NCI-H345 treated with DMSO at 0.1 percent for 48 hours (cell line): ENCODE measurements around the gene OOSP4B.
"Not testable (repeated sequence)": the region's sequence is repeated elsewhere in the genome, so short reads cannot be mapped to it uniquely, and the experiment has no call there.

Experiments used
- DNase-seq: peaks from one replicate; lab custom pipeline; 2025; ENCODE audit not compliant: unreplicated experiment; lab: John Stamatoyannopoulos, UW

The OOSP4B gene

DNA sequence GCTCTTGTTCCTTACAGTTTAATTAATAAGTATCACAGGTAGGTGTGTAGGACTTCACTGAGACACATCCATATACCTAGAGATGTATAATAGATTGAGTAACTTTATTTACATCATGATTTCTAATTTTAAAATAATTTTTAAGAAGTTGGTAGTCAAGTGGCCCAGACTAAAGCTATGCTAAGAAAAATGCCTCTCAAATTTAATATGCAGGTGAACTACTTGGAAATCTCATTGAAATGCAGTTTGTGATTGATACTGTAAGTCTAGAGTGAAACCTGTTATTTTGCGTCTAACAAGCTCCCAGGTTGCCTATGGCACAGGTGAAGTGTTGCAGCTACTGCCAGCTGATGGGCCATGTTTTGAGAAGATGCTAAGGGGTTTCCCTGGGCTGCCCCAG, at the start of gene OOSP4B:
OOSP4B (plus strand) TSS at position 301 of the 400 bp plus-strand sequence.
- no peak for DNase-seq

GRCh38 chr11:59967677-59968394, 49.1 kb upstream of the OOSP4B start:
- DNase-seq = no peak

GRCh38 chr11:59968395-59968783, 48.6 kb upstream of the OOSP4B start:
- no peak for DNase-seq

- no peak for DNase-seq
Observed at GRCh38 chr11:59973097-59973496, 43.9 kb upstream of the OOSP4B start.

GRCh38 chr11:59981106-59981770, 35.7 kb upstream of the OOSP4B start:
- no peak for DNase-seq

GRCh38 chr11:59982037-59982436, 34.9 kb upstream of the OOSP4B start:
- DNase-seq = not testable (repeated sequence)

GRCh38 chr11:59983212-59983611, 33.8 kb upstream of the OOSP4B start:
- no peak for DNase-seq

- DNase-seq = no peak
Observed at GRCh38 chr11:59984368-59984767, 32.6 kb upstream of the OOSP4B start.

DNA sequence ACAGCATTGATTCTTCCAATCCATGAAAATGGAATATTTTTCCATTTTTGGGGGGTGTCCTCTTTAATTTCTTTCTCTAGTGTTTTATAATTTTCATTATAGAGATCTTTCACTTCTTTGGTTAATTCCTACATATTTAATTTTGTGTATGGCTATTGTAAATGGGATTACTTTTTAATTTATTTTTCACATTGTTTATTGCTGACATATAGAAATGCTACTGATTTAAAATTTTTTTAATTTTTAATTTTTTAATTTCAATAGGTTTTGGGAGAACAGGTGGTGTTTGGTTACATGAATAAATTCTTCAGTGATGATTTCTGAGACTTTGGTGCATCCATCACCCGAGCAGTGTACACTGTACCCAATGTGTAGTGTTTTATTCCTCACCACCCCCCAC, 26.6 kb upstream of the OOSP4B start:
- DNase-seq = no peak

DNA sequence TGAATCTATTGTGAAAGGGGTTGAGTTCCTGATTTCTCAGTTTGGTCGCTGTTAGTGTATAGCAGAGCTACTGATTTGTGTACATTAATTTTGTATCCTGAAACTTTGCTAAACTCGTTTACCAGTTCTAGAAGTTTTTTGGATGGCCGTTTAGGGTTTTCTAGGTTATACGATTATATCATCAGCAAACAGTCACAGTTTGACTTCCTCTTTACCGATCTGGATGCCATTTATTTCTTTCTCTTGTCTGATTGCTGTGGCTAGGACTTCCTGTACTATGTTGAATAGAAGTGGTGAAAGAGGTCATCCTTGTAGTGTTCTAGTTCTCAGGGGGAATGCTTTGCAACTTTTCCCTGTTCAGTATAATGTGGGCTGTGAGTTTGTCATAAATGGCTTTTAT, 24.6 kb upstream of the OOSP4B start:
- no peak for DNase-seq

- no peak for DNase-seq
Observed at GRCh38 chr11:59997800-59998199, 19.2 kb upstream of the OOSP4B start.

DNA sequence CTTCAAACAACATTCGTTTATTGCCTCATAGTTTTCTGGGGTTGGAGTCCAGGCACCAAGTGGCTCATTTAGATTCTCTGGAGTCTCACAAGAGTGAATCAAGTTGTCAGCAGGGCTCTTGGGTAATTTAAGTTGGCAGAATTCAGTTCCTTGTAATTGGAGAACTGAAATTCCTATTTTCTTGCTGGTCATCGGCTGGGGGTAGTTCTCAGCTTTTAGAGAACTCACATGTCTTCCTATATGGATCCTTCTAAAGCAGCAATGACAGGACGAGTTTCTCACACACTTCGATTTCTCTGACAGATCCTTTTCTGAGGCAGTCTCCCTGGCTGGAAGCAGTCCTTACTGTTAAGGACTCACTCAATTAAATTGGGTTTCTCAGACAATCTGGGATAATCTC, 17.3 kb upstream of the OOSP4B start:
- no peak for DNase-seq

GRCh38 chr11:60003729-60004128, 13.3 kb upstream of the OOSP4B start:
- DNase-seq = no peak

- no peak for DNase-seq
Observed at GRCh38 chr11:60005360-60005759, 11.6 kb upstream of the OOSP4B start.

GRCh38 chr11:60018058-60018457, 1.1 kb downstream of the OOSP4B start:
- DNase-seq = no peak

GRCh38 chr11:60020376-60020775, 3.4 kb downstream of the OOSP4B start:
- DNase-seq = not testable (repeated sequence)

DNA sequence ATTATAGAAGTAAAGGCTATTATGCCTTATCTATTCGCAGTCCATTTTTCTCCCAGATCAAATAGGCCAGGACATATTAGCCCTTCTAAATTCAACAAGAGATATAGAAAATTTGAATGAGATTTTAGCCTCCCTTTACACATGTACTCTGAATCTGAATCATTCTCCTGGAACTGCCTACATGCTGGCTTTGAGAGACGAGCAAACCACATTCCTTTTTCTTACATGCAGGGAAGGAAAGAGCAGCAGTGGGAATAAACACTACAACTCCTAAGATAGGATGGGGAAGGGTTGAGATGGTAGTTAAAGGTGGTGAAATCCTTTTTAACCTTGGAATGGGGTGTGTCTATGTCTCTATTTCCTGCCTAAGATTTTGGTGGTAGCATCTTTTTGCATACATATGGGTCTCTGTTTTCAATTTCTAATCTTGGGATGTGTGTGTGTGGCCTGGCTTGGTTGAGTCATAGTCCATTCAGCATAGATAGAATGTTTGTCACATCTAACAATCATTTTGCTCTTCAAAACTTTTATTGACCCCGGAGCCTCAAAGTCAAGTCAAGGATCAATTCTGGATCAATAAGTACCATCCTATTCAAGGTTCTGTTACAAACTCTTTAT, 12.1 kb downstream of the OOSP4B start:
- no peak for DNase-seq

- DNase-seq = no peak
Observed at GRCh38 chr11:60040109-60040508, 23.1 kb downstream of the OOSP4B start, which contains the start of gene OOSP2. TSS of gene OOSP2 (plus strand) at chr11:60040409. CDS start at chr11:60040460, 51 bp downstream.

DNA sequence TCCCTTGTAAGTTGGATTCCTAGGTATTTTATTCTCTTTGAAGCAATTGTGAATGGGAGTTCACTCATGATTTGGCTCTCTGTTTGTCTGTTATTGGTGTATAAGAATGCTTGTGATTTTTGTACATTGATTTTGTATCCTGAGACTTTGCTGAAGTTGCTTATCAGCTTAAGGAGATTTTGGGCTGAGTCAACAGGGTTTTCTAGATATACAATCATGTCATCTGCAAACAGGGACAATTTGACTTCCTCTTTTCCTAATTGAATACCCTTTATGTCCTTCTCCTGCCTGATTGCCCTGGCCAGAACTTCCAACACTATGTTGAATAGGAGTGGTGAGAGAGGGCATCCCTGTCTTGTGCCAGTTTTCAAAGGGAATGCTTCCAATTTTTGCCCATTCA, 33.4 kb downstream of the OOSP4B start:
- DNase-seq = not testable (repeated sequence)

GRCh38 chr11:60050839-60051238, 33.9 kb downstream of the OOSP4B start:
- DNase-seq = not testable (repeated sequence)

DNA sequence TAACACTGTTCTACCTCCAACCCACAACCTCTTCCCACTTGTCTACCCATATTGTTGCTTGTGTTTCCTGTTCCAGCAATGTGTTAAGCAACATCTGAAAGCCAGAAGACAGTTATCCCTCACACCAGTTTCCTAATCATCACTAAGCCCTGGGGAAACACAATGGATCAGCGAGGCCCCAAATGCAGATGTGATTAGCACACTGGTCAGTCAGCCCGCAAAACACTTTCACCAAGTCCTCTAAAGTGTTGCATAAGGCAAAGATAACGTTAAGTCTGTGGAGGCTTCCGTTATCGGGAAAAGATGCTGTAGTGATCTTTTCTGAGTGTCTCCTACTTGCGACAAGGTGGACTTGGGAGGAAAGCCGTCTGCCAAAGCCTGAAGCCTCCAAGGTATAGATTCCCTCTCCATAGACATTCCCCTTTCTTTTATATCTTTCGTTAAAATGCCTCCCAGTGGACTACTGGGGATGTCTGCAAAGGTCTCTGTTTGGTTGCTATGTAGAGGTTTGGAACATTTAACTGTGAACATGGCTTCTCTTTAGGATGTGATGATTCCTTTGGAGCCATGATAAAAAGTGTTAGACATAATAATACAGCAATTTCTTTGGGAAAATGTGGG, 39.5 kb downstream of the OOSP4B start, which contains the start of gene MS4A3:
MS4A3 (plus strand) TSS at position 317 of the 621 bp plus-strand sequence. CDS start 4,496 bp downstream, outside the sequence.
- no peak for DNase-seq
